HG03342 (cell line): ENCODE results near the gene IGFBP5.

Experiments used
- ATAC-seq: cut with Tn5 transposase; IDR thresholded peaks from one replicate; pipeline ENCODE4 v1.9.1; 2021; ENCODE audit warnings: mild to moderate bottlenecking, moderate library complexity; ENCODE audit not compliant: unreplicated experiment

The IGFBP5 gene

GRCh38 chr2:216670266-216671080 is 24.9 kb downstream of the IGFBP5 start:
- no peak for ATAC-seq

DNA sequence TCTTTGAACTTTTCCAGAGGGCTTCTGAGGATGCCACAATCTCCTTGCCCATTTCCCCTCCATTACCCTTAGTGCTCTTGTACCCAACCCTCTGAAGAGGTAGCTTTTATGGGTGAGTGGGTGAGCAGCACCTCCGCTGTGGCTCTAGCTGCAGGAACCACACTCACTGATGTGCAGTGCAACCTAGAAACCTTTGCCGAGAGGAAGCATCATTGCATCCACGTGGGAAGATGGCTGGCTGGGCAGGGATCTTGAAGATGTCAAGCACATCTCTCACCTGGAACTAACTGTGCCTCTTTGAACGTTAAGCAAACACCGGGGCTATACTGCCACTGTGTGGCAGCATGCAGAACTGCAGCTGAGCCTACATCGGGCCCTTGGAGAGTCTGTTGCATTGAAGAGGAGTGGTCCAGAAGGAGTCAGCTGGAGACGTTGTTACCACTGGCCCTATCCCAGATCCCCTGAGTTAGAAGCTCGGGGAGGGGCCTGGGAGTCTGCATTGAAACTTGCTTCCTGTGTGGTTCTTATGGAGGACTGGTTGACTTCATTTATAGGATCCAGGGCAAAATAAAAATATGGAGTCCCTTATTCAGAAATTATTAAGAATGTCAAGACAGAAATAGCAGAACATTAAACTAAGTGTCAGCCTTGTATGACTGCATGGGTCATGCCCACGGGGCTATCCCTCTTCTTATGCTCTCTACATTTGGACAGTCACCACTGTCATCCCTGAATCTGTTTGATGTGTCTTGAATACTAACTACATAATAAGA is 28.7 kb downstream of the IGFBP5 start:
- ATAC-seq = peak; percentile 77

DNA sequence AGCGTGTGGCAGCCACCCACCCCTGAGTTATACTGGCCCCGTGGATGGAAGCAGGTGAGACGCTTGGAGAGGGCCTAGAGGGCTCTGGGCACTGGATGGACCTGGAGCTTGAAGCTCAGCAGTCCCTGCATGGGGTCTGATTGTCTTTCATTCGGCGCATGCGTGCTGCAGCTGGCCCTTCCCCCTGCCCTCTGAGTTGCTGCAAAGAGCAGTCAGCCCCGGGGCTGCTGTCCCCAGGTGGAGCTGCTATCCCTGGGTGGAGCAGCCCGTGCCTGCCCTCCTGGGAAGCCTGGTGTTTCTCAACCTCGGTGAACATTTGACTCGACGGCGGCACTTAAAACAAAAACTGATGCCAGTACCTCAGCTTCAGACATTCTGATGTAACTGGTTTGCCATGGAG is 29.6 kb downstream of the IGFBP5 start:
- ATAC-seq = no peak

DNA sequence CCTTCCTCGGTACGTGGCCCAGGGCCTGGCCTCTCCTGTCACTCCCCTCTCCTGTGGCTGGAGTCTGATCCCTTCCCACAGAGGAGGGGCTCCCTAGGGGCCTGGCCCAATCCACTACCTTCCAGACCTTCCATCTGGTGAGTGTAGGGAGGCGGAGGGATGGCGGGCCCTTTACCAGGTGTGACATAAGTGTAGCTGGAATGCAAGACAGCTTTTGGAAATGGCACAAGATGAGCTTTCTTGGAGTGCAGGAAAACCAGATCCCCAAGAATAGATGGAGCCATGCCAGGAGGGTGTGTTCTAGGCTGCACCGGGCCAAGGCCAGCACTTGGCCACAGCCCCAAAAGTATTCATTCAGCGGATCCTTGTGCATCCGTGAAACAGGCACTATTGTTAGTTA is 30.1 kb downstream of the IGFBP5 start:
- no peak for ATAC-seq

DNA sequence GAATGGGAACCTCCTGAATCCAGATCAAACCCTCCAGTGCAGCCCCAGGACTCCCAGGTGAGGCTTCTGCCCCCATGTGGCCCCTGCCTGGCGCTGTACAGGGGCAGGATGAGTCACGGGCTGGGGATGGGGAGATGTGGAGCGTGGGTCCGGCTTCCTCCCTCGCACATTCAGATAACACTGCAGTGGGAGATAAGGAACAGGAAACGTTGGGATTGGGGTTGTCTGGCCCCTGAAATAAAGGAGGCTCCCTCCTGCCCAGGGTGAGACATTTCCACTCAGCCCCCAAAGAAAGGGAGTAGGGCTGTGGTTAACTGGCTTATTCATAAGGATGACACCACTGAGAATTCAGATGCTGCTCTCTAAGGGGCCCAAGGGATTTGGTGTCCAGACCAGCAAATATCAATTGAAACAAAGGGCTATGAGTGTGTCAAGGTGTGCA is 30.7 kb downstream of the IGFBP5 start:
- ATAC-seq = no peak

DNA sequence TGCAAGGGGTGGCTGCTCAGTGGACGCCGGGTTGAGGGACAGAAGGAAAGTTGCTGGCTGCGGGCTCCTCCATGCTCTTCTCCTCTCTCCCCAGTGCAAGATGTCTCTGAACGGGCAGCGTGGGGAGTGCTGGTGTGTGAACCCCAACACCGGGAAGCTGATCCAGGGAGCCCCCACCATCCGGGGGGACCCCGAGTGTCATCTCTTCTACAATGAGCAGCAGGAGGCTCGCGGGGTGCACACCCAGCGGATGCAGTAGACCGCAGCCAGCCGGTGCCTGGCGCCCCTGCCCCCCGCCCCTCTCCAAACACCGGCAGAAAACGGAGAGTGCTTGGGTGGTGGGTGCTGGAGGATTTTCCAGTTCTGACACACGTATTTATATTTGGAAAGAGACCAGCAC is 31.5 kb downstream of the IGFBP5 start:
- ATAC-seq = no peak

DNA sequence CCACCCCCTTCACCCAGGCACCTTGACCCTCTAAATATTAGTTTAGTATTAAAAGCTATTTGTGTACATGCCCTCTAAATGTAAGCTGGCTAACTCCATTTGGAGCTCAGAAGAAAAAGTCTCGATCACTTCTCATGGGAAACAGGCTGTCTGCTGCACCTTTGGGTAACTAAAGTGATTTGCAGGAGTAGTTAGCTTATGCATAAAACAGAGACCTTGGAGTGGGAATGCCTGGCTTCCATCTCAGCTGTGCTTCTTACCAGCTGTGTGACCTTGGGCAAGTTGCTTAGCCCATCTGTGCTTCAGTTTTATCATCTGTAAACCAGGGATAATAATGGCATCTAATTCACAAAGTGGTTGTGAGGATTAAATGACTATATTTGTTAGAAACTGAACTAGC is 32.2 kb downstream of the IGFBP5 start:
- ATAC-seq = no peak

- no peak for ATAC-seq
These were observed 33.5 kb downstream of the IGFBP5 start for GRCh38 chr2:216661639-216662375.

GRCh38 chr2:216661051-216661450 is 34.3 kb downstream of the IGFBP5 start:
- no peak for ATAC-seq

GRCh38 chr2:216660496-216660895 is 34.9 kb downstream of the IGFBP5 start:
- no peak for ATAC-seq

DNA sequence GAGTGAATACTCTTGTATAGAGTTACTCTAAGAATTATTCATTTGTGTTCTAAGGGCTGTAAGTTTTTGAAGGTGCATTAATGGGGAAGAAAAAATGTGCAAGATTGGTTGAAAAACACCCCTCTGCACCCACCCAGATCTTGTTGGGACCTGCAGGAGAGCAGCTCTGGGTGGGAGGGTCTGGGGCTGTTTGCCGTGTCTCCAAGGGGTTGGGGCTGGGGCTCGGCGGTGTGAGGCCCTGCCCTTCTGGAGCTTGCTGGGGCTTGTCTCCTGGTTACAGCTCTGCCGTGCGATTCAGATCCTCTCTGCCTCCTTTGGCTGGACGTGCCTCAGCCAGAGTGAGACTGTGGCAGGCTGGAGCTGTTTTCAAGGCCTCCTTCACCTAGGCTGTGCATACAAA is 36.1 kb downstream of the IGFBP5 start:
- no peak for ATAC-seq

- ATAC-seq = no peak
These were observed 36.6 kb downstream of the IGFBP5 start for GRCh38 chr2:216658757-216659156.

DNA sequence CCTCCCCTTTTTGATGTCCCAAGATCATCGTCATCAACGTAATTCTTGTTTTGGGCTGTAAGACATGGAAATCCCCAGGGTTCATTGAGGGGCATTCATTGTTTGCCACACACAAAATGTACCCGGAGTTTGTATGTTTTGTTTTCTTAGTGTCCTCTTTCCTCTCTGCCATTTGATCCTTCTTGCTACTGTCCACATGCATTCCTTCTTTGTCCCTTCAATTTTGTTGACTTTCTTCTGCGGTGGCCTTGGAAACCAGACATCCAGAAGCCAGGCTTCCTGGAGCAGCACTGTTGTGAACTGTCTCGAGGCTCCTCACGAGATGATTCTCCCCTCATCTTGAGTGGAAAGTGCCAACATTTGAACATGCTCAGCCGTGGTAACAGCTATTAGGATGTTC is 37.4 kb downstream of the IGFBP5 start:
- no peak for ATAC-seq

- ATAC-seq = no peak
These were observed 38.1 kb downstream of the IGFBP5 start for GRCh38 chr2:216657086-216657855.

- no peak for ATAC-seq
These were observed 40.8 kb downstream of the IGFBP5 start for GRCh38 chr2:216654528-216655052.

DNA sequence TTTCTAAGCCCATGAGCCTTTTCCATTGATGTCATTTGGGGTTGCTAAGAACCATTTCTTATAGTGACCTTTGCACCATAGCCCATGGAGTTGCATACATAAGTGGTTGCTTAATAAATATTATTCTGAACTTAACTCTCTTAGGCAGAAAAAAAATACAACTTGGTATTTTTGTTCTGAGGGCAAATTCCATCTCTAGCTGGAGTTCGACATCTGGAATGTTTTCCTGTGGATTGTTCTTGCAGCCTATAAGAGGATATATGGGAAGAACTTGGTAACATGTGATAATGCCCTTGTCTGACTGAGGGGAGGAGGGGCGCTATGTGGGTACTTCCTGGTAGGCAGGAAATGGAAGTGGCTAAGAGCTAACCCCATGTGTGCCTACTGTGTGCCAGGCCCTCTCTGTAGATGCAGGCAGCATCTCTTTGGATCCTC is 41.4 kb downstream of the IGFBP5 start:
- no peak for ATAC-seq

DNA sequence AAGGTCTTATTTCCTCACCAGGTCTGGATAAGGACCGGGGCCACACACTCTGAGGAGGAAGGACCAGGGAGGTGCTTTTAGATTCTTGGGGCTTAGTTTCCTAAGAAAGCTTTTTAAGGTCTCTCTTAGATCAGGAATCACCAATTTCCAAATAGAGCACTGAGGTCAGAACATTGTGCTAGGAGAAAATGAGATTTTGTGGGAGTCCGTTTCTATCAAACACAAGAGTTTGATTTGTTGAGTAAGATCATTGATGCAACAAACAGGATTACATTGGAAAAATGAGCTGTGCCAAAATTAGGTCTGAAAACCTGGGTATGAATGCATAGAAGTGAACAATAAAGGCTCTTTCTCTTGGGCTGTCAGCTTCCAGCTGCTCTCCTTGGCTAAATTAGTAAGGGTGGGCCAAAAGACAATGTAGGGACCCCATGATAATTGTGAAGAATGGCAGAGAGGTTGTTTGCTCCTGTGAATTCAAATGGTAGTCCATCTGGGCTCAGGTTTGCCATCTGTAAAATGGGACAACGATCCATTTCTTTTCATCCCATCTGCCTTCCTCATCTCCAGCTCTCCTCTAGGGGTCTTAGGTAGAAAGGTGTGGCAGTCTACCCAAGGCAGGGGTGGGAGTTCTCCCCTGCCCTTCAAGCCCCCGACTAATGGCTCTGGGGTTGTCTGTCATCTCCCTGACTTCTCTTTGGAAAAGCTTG is 42.1 kb downstream of the IGFBP5 start:
- ATAC-seq = no peak

DNA sequence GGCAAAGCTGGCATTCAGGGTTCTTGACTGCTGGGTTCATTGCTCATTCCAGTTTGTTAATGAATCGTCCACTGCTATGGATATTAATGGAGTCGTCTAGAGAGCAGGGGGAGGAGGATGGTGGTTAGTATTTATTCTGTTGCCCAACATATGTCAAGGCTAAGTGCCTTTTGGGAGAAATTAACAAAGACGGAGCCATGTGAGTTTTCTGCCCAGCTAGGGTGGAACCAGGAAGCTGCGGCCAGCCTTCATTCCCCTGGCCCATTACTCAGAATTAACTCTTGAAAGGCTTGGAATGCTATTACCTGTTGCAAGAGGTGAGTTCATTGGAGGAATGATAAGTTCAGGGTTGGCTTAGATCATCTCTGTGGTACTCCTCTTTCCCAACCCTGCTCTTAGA is 42.8 kb downstream of the IGFBP5 start:
- ATAC-seq = no peak

- no peak for ATAC-seq
These were observed 43.9 kb downstream of the IGFBP5 start for GRCh38 chr2:216651351-216651881.
